Sigmoid colon (tissue), 4 donors: Measurements from ENCODE around the gene ZNF503.

Source experiments
- CTCF ChIP-seq, 4 experiments: fragments of 450-650 bp in 3 of 4; fragments of 200-600 bp in 1 of 4; IDR thresholded peaks; one replicate each; pipeline ENCODE4 v1.5.1; 2016 to 2019; ENCODE audit warnings: antibody characterized with exemption in 4 of 4, mild to moderate bottlenecking in 3 of 4, moderate library complexity in 2 of 4
- POLR2A ChIP-seq, 2 donors: fragments of 450-650 bp; IDR thresholded peaks; one replicate each; pipeline ENCODE4 v1.6.1; 2016; ENCODE audit warnings: antibody characterized with exemption in 2 of 2, mild to moderate bottlenecking in 2 of 2, moderate library complexity in 2 of 2
- POLR2AphosphoS5 ChIP-seq, 4 donors: sonication (generic); formaldehyde crosslinking; IDR thresholded peaks; one replicate each; pipeline ENCODE4 v1.6.1; 2017; ENCODE audit warnings: antibody characterized with exemption in 4 of 4

GRCh38 chr10:75418293-75418692 is 16.7 kb upstream of the ZNF503 start:
- no peak for TF ChIP-seq CTCF (IDR thresholded peaks at IDR 0.05)
- no peak for TF ChIP-seq POLR2A (IDR thresholded peaks at IDR 0.05)
- TF ChIP-seq POLR2AphosphoS5 (IDR thresholded peaks at IDR 0.05) = no peak
